HG03469 (cell line): ENCODE data around the gene LRRC4C.
"Not testable (repeated sequence)": the region's sequence is repeated elsewhere in the genome, so short reads cannot be mapped to it uniquely, and the experiment has no call there.

Experiments used
- ATAC-seq: cut with Tn5 transposase; IDR thresholded peaks from one replicate; pipeline ENCODE4 v1.9.1; 2021; ENCODE audit warnings: mild to moderate bottlenecking, moderate library complexity, moderate number of reproducible peaks; ENCODE audit not compliant: unreplicated experiment

LRRC4C gene

DNA sequence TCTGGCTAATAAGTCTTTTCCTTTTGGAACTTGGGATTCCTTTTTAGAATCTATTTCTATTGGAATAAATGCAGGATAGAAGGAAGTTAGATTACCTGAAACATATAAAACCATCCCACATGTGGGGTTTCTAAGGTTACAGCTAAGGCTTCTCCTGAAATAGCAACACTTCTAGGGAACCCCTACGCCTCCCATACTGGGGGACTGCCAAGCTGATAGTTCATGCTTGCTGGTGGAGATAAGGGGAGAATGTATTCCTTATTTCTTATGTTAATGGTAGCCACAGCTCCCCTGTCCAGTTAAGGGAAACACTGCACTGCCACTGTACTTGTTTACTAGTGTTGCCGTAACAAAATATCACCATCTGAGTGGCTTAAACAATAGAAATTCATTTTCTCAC, 1189.6 kb downstream of the LRRC4C start:
- no peak for ATAC-seq

- ATAC-seq, result no peak
Observed at GRCh38 chr11:40268551-40268950, 1190.9 kb downstream of the LRRC4C start.

- no peak for ATAC-seq
Observed at GRCh38 chr11:40255457-40255856, 1204.0 kb downstream of the LRRC4C start.

GRCh38 chr11:40253166-40253565, 1206.3 kb downstream of the LRRC4C start:
- ATAC-seq, result no peak

GRCh38 chr11:40252236-40252635, 1207.2 kb downstream of the LRRC4C start:
- no peak for ATAC-seq

- ATAC-seq, result no peak
Observed at GRCh38 chr11:40246983-40247382, 1212.5 kb downstream of the LRRC4C start.

DNA sequence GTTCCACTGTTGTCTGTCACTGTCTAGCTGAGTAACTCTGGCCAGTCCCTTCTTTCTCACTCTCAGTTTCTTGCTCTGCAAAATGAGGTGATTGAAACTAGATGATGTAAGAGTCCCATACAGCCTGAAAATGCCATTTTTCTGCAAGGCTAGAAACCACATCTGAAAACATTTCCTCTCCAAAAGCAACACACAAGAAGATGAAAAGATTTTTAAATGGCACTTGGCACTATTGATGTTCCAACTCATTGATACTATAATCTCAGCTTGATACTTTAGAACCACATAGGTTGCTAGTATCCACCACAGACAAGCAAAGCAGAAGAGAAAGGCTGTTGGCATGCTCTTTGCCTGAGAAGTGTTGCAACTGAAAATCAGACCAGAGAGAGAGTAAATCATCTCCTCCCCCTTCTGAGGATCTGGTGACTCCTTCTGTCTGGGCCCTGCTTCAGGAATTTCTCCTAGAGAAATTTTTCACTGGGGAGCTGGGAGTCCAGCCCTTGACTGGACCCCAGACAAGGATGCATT, 1217.9 kb downstream of the LRRC4C start:
- ATAC-seq, result peak; percentile 89

DNA sequence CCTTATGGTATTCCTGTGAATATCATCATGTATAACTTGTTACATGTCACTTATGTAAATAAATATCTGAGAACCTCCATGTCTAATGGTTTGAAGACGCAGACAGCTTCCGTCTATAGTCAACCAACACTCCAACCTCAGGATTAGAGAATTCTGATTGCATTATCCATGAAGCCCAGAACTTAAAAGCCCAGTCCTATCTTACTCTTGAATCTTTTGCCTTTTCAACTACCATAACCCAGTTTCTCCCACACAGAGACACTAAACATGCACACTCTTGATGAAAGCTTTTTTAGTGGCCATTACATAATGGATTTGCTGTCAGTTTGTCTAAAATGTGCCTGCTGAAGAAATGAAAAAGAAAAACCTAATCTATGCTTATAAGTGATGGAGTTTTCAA, 1219.2 kb downstream of the LRRC4C start:
- no peak for ATAC-seq

DNA sequence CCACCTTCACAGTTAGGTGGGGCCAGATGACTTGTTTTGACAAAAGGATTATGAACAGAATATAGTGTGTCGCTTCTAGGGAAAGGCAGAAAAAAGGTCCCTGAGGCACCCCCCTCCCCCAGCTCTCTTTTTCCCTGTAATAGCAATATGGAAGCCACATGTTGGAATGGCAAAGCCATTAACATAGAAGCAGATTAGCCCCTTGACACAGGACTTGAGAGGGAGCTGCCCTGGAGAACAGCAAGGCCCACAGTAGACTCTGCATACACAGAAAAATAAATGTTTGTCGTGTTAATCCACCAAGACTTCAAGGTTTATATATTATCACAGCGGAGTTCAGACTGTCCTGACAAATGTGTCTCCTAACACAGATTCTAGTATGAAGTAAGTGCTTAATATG, 1222.9 kb downstream of the LRRC4C start:
- no peak for ATAC-seq

GRCh38 chr11:40235841-40236240, 1223.6 kb downstream of the LRRC4C start:
- ATAC-seq, result no peak

GRCh38 chr11:40230821-40231220, 1228.6 kb downstream of the LRRC4C start:
- no peak for ATAC-seq

DNA sequence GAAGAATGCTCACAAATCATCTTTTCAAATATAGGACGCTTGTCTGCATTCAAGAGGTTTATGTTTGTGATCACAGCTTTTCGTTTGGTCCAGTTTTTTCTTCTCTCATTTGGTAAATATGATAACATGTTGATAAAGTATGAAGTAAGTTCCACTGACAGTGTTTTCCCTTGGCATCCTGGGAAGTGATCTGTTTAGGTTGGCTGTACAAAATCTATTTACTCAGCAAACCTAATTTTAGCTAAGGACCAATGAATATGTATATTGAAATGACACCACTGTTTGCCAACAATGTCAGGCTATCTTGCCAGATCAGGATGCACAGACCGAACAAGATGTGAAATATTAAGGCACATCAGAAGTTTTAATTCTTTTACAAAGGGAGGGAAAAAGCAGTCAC, 1230.8 kb downstream of the LRRC4C start:
- no peak for ATAC-seq

- ATAC-seq, result no peak
Observed at GRCh38 chr11:40227730-40228129, 1231.7 kb downstream of the LRRC4C start.

- ATAC-seq, result no peak
Observed at GRCh38 chr11:40226654-40227053, 1232.8 kb downstream of the LRRC4C start.

GRCh38 chr11:40223596-40224330, 1235.7 kb downstream of the LRRC4C start:
- no peak for ATAC-seq

DNA sequence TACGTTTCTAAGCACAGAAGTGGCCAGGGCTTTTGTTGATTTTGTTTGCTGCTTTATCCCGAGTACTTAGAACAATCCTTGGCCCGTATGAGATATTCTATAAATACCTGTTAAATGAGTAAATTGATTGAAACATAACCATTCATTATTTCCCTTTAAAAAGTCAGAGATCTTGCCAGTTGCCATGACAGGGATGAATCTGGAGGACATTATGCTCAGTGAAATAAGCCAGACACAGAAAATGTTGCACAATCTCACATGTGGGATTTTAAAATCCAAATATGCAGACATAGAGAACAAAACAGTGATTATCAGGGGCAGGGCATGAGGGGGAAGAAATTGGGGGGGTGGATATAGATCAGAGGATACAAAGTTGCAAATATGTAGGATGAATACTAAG, 1240.1 kb downstream of the LRRC4C start:
- no peak for ATAC-seq

- no peak for ATAC-seq
Observed at GRCh38 chr11:40215556-40215955, 1243.9 kb downstream of the LRRC4C start.

GRCh38 chr11:40207416-40207815, 1252.0 kb downstream of the LRRC4C start:
- ATAC-seq, result no peak

- no peak for ATAC-seq
Observed at GRCh38 chr11:40204228-40204627, 1255.2 kb downstream of the LRRC4C start.

- ATAC-seq, result no peak
Observed at GRCh38 chr11:40203606-40204005, 1255.8 kb downstream of the LRRC4C start.

DNA sequence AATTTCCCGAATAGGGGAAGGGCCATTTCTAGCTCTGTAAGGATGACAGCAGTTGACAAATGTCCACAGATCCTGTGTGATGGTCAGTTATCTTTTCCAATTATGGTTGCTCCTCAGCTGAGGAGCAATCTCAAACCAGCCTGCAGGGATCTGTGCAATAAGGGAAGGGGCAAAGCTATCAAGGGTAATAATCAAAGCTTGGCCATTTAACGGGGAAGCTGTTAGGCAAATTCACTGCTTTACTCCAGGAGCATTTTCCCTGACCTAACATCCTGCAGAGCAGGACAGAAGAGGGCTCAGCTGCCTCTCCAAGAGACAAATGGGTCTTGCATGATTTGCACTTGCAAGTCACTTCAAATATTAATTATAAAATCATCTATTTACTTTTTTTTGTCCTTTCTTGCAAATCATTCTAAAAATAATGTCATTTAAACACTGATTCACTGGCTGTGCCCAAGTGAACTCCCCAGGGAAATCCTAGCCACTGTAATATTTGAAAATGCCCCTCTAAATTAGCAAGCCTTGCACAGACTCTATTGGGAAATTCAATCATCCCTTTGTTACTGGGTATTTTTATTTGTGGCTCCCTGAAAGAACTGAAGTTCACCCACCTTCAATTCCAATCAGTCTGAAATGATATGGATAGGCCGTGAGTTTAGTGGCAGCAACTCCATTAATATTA, 1256.7 kb downstream of the LRRC4C start:
- ATAC-seq, result no peak

DNA sequence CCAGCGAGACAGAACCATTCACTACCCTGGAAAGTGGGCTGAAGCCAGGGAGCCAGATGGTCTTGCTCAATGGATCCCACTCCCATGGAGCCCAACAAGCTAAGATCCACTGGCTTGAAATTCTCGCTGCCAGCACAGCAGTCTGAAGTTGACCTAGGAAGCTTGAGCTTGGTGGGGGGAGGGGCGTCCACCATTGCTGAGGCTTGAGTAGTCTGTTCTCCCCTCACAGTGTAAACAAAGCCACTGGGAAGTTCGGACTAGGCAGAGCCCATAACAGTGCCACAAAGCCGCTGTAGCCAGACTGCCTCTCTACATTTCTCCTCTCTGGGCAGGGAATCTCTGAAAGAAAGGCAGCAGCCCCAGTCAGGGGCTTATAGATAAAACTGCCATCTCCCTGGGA, 1266.9 kb downstream of the LRRC4C start:
- ATAC-seq, result not testable (repeated sequence)
